GM12878 (cell line): Measurements from ENCODE around the gene APOA4. TPM values are rescaled to one million over a fixed set of nuclear protein-coding genes. Genes with fewer than 3 reads are reported as not detected.

ENCODE experiments used
- CUX1 ChIP-seq: IDR thresholded peaks from 2 replicates; pipeline ENCODE4 v1.6.1; 2012; ENCODE audit warnings: improper control_type of control experiment, low read depth, low read length; ENCODE audit not compliant: insufficient replicate concordance
- ZBTB40 ChIP-seq: fragments of 450-650 bp; IDR thresholded peaks from 2 replicates; pipeline ENCODE4 v1.6.1; 2016; ENCODE audit warnings: mild to moderate bottlenecking, moderate library complexity, borderline replicate concordance
- polyA plus RNA-seq, 11 experiments: library from polyadenylated mRNA; depleted of rRNA in 4 of 11; unstranded in 6 of 11; stranded (reverse) in 5 of 11; fragments of >200 nt; fragmentation: Nextera tagmentation in 4 of 11; fragmentation: Illumina TruSeq in 1 of 11; extraction: Ambion mirVana in 4 of 11; extraction: Trizol in 1 of 11; gene quantifications; 1 replicate in 1 of 11; 2 replicates in 10 of 11; pipeline versions ENCODE4 v1.2.1 to v1.2.3, GENCODE V29; 2011 to 2016; ENCODE audit warnings: inconsistent platforms in 2 of 11, missing spikeins in 2 of 11, low read depth in 1 of 11
- total RNA-seq, 4 experiments: library from RNA; depleted of rRNA in 3 of 4; stranded (reverse); fragments of >200 nt in 3 of 4; fragmentation: Illumina TruSeq in 1 of 4; extraction: Trizol in 1 of 4; gene quantifications; 2 replicates each; pipeline versions ENCODE4 v1.2.1 to v1.2.3, GENCODE V29; 2013 to 2021

APOA4 gene
- total and polyA plus RNA-seq, 10 of the 15 experiments (the other 5 are each of a cell fraction or from before 2014, with no cell fraction given), result not detected

GRCh38 chr11:116836632-116836991, 13.5 kb upstream of the APOA4 start (continued):
- TF ChIP-seq CUX1, result no peak
- TF ChIP-seq ZBTB40, result no peak
